ENCODE data around the gene ZNF341.

ZNF341 gene

GRCh38 chr20:33761698-33762250 lies 30.0 kb downstream of the ZNF341 start:
- H3K36me3 ChIP-seq (ENCODE audit: control insufficient read depth, insufficient read depth, low read length), result no peaks in the 10 kb centered on the region
- no peak overlapping the region for H2AFZ ChIP-seq
- no peaks in the 10 kb centered on the region for H3K9me3 ChIP-seq (ENCODE audit: control insufficient read depth, low read length)
- no peaks in the 10 kb centered on the region for H3K4me1 ChIP-seq
- H3K9ac ChIP-seq, result no peak overlapping the region
- no peak overlapping the region for H3K4me3 ChIP-seq (ENCODE audit: low read depth, low read length)
- H3K4me2 ChIP-seq (ENCODE audit: low read length), result no peak overlapping the region
- no peak overlapping the region for H3K27ac ChIP-seq
- TF ChIP-seq CTCF (IDR thresholded peaks at IDR 0.05), result no peak
- H3K27me3 ChIP-seq (ENCODE audit: control insufficient read depth, insufficient read depth, low read length), result no peaks in the 10 kb centered on the region
- no peaks in the 10 kb centered on the region for H3K79me2 ChIP-seq

- H2AFZ ChIP-seq, result no peak overlapping the region
- no peaks in the 10 kb centered on the region for H3K9me3 ChIP-seq (ENCODE audit: control insufficient read depth, low read length)
- no peaks in the 10 kb centered on the region for H3K36me3 ChIP-seq (ENCODE audit: control insufficient read depth, insufficient read depth, low read length)
- H3K27ac ChIP-seq, result no peak overlapping the region
- no peaks in the 10 kb centered on the region for H3K4me1 ChIP-seq
- no peaks in the 10 kb centered on the region for H3K79me2 ChIP-seq
- H3K27me3 ChIP-seq (ENCODE audit: control insufficient read depth, insufficient read depth, low read length), result no peaks in the 10 kb centered on the region
- TF ChIP-seq CTCF (IDR thresholded peaks at IDR 0.05), result no peak
- H3K4me2 ChIP-seq (ENCODE audit: low read length), result no peak overlapping the region
- H3K4me3 ChIP-seq (ENCODE audit: low read depth, low read length), result no peak overlapping the region
- no peak overlapping the region for H3K9ac ChIP-seq
Observed at GRCh38 chr20:33765099-33765498, 33.3 kb downstream of the ZNF341 start.

GRCh38 chr20:33765592-33765991 lies 33.8 kb downstream of the ZNF341 start:
- Histone ChIP-seq H3K36me3 (ENCODE audit: control insufficient read depth, insufficient read depth, low read length) (no peaks in the 10 kb centered on the region), H3K9me3 (ENCODE audit: control insufficient read depth, low read length) (no peaks in the 10 kb centered on the region), H3K4me1 (no peaks in the 10 kb centered on the region), H2AFZ (no peak overlapping the region), H3K27me3 (ENCODE audit: control insufficient read depth, insufficient read depth, low read length) (no peaks in the 10 kb centered on the region), H3K4me2 (ENCODE audit: low read length) (no peak overlapping the region), H3K79me2 (no peaks in the 10 kb centered on the region), H3K4me3 (ENCODE audit: low read depth, low read length) (no peak overlapping the region), H3K9ac (no peak overlapping the region), H3K27ac (no peak overlapping the region)
- no peak for TF ChIP-seq CTCF (IDR thresholded peaks at IDR 0.05)

- no peak overlapping the region for H3K27ac ChIP-seq
- H3K9me3 ChIP-seq (ENCODE audit: control insufficient read depth, low read length), result no peaks in the 10 kb centered on the region
- no peak overlapping the region for H2AFZ ChIP-seq
- H3K79me2 ChIP-seq, result no peaks in the 10 kb centered on the region
- no peak overlapping the region for H3K4me3 ChIP-seq (ENCODE audit: low read depth, low read length)
- H3K36me3 ChIP-seq (ENCODE audit: control insufficient read depth, insufficient read depth, low read length), result no peaks in the 10 kb centered on the region
- H3K27me3 ChIP-seq (ENCODE audit: control insufficient read depth, insufficient read depth, low read length), result no peaks in the 10 kb centered on the region
- no peaks in the 10 kb centered on the region for H3K4me1 ChIP-seq
- TF ChIP-seq CTCF (IDR thresholded peaks at IDR 0.05), result no peak
- no peak overlapping the region for H3K9ac ChIP-seq
- H3K4me2 ChIP-seq (ENCODE audit: low read length), result no peak overlapping the region
Observed at GRCh38 chr20:33766686-33767085, 34.9 kb downstream of the ZNF341 start.

- TF ChIP-seq CTCF (IDR thresholded peaks at IDR 0.05), result no peak
- Histone ChIP-seq H3K27me3 (ENCODE audit: control insufficient read depth, insufficient read depth, low read length) (no peaks in the 10 kb centered on the region), H3K9ac (no peak overlapping the region), H3K4me2 (ENCODE audit: low read length) (no peak overlapping the region), H3K4me3 (ENCODE audit: low read depth, low read length) (no peak overlapping the region), H3K27ac (no peak overlapping the region), H3K79me2 (no peaks in the 10 kb centered on the region), H3K36me3 (ENCODE audit: control insufficient read depth, insufficient read depth, low read length) (no peaks in the 10 kb centered on the region), H3K9me3 (ENCODE audit: control insufficient read depth, low read length) (no peaks in the 10 kb centered on the region), H2AFZ (no peak overlapping the region), H3K4me1 (no peaks in the 10 kb centered on the region)
Observed at GRCh38 chr20:33767777-33768138, 36.0 kb downstream of the ZNF341 start.
